GM18502 (cell line): ENCODE data around the gene PCGF6.
"Not testable (repeated sequence)": the region's sequence is repeated elsewhere in the genome, so short reads cannot be mapped to it uniquely, and the experiment has no call there.

Source experiments
- ATAC-seq: cut with Tn5 transposase; IDR thresholded peaks from one replicate; pipeline ENCODE4 v1.9.1; 2021; ENCODE audit warnings: mild to moderate bottlenecking; ENCODE audit not compliant: unreplicated experiment, poor library complexity

PCGF6 gene

GRCh38 chr10:103350517-103351260 lies at the start of gene PCGF6:
TSS of gene PCGF6 (minus strand) at chr10:103351140. CDS start at chr10:103351066, 74 bp downstream.
- ATAC-seq: peak; percentile 91

GRCh38 chr10:103397191-103397825 lies 46.4 kb upstream of the PCGF6 start:
- no peak for ATAC-seq

GRCh38 chr10:103396789-103397087 lies 45.8 kb upstream of the PCGF6 start:
- ATAC-seq: no peak

- peak; percentile 99 for ATAC-seq
Observed at GRCh38 chr10:103396067-103396788, 45.3 kb upstream of the PCGF6 start, which contains the start of the genes ATP5MK and PDCD11. TSS of gene ATP5MK (minus strand) at chr10:103396475. CDS start at chr10:103392457, 4,018 bp downstream. TSS of gene PDCD11 (plus strand) at chr10:103396626. CDS start at chr10:103398427, 1,801 bp downstream.

- ATAC-seq: no peak
Observed at GRCh38 chr10:103395754-103396066, 44.8 kb upstream of the PCGF6 start.

- ATAC-seq: no peak
Observed at GRCh38 chr10:103394180-103394579, 43.2 kb upstream of the PCGF6 start.

- no peak for ATAC-seq
Observed at GRCh38 chr10:103382769-103383168, 31.8 kb upstream of the PCGF6 start.

GRCh38 chr10:103374263-103374662 lies 23.3 kb upstream of the PCGF6 start:
- ATAC-seq: no peak

- no peak for ATAC-seq
Observed at GRCh38 chr10:103373544-103373943, 22.6 kb upstream of the PCGF6 start.

GRCh38 chr10:103367782-103368518 lies 17.0 kb upstream of the PCGF6 start, which contains the start of gene TAF5:
TSS of gene TAF5 (plus strand) at chr10:103367976. CDS start at chr10:103367990, 14 bp downstream.
- peak; percentile 60 for ATAC-seq

GRCh38 chr10:103367379-103367781 lies 16.4 kb upstream of the PCGF6 start:
- no peak for ATAC-seq

GRCh38 chr10:103360791-103361190 lies 9.9 kb upstream of the PCGF6 start:
- ATAC-seq: not testable (repeated sequence)

GRCh38 chr10:103359493-103359892 lies 8.6 kb upstream of the PCGF6 start:
- not testable (repeated sequence) for ATAC-seq

GRCh38 chr10:103355906-103356599 lies 5.1 kb upstream of the PCGF6 start:
- ATAC-seq: no peak

GRCh38 chr10:103354567-103354966 lies 3.6 kb upstream of the PCGF6 start:
- not testable (repeated sequence) for ATAC-seq

- ATAC-seq: no peak
Observed at GRCh38 chr10:103353281-103353680, 2.3 kb upstream of the PCGF6 start.

GRCh38 chr10:103350175-103350516 lies 794 bp downstream of the PCGF6 start:
- ATAC-seq: no peak

GRCh38 chr10:103336370-103336769 lies 14.6 kb downstream of the PCGF6 start:
- no peak for ATAC-seq

GRCh38 chr10:103334567-103334966 lies 16.4 kb downstream of the PCGF6 start:
- no peak for ATAC-seq

- ATAC-seq: no peak
Observed at GRCh38 chr10:103333934-103334520, 16.9 kb downstream of the PCGF6 start.
